GM12878 (cell line): ENCODE measurements around the gene AQP3.

ENCODE experiments used
- ATF7 ChIP-seq: fragments of 450-650 bp; IDR thresholded peaks from 2 replicates; pipeline ENCODE4 v1.6.1; 2016; ENCODE audit warnings: low read depth, mild to moderate bottlenecking
- BHLHE40 ChIP-seq, 2 experiments: fragments of 450-650 bp in 1 of 2; IDR thresholded peaks; 2 replicates each; pipeline ENCODE4 v1.6.1; 2011 to 2017; ENCODE audit warnings: low read depth in 2 of 2, borderline replicate concordance in 1 of 2, improper control_type of control experiment in 1 of 2, low read length in 1 of 2, mild to moderate bottlenecking in 1 of 2
- CHD1 ChIP-seq: IDR thresholded peaks from 2 replicates; pipeline ENCODE4 v1.6.1; 2012; ENCODE audit warnings: low read depth, low read length, improper control_type of control experiment
- EGR1 ChIP-seq, 2 experiments: IDR thresholded peaks; 1 replicate in 1 of 2; 2 replicates in 1 of 2; pipeline ENCODE4 v1.6.1; 2011 to 2012; ENCODE audit warnings: low read depth in 2 of 2, low read length in 2 of 2, borderline replicate concordance in 1 of 2, mild to moderate bottlenecking in 1 of 2, moderate library complexity in 1 of 2
- EZH2 ChIP-seq: IDR thresholded peaks from 2 replicates; pipeline ENCODE4 v1.6.1; 2012; ENCODE audit warnings: low read depth, mild to moderate bottlenecking, control low read depth, inconsistent platforms, low read length, borderline replicate concordance; ENCODE audit not compliant: control insufficient read depth
- RBBP5 ChIP-seq: fragments of 200-600 bp; sonication (generic); conservative IDR thresholded peaks from 2 replicates; pipeline ENCODE4 v1.6.1; 2016
- SIN3A ChIP-seq: IDR thresholded peaks from 2 replicates; pipeline ENCODE4 v1.6.1; 2012; ENCODE audit warnings: low read depth, low read length, improper control_type of control experiment
- TF ChIP-seq, protein P1 (sequence below), 3 experiments: IDR thresholded peaks in 2 of 3; conservative IDR thresholded peaks in 1 of 3; 2 replicates each; pipeline ENCODE4 v1.5.1; 2011; ENCODE audit warnings: low read depth in 3 of 3, low read length in 3 of 3, mild to moderate bottlenecking in 3 of 3, control low read depth in 2 of 3, moderate library complexity in 2 of 3, inconsistent platforms in 1 of 3, mixed read lengths in 1 of 3; ENCODE audit not compliant: control insufficient read depth in 2 of 3, insufficient read depth in 1 of 3; ENCODE audit errors: extremely low read depth in 1 of 3

DNA sequence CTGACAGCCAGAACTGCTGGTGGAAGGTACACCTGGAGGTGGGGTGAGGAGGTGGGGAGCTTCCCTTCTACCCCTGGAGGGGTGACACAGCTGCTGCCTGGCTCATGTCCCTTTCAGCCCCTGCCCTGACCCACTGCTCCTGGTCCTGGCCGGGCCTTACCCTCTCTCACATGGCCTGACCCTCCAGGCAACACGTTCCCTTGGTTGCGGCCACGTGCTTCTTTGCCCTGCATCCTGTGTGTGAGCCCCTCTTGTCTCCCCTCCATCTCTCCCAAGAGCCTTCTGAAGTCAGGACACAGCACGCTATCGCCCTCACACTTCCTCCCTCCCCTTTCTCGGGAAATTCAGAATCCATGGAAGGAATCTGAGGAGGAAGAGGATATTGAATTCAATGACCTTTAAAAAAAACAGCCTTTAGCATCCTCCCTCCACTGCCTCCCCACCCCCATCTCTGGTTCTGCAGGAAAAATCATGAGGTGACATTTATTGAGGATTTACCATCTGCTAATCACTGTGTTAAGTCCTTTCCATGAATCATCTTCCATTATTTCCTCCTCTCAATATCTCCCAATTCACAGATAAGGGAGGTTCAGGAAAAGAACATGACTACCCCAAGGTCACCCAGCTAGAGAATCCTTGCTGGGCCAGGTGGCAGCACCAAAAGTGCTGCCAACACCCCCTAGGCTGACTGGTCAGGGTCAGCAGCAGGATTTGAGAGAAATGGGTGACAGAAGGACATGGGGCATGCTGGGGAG lies 8.3 kb downstream of the AQP3 start:
- TF ChIP-seq EGR1 (IDR thresholded peaks at IDR 0.05; ENCODE audit: borderline replicate concordance in 1 of 2, low read depth in 2 of 2, low read length in 2 of 2) (no peak), SIN3A (no peak), EZH2 (no peak), BHLHE40 (IDR thresholded peaks at IDR 0.05; ENCODE audit: borderline replicate concordance in 1 of 2, low read depth in 2 of 2, low read length in 1 of 2) (no peak), CHD1 (no peak), RBBP5 (no peak), ATF7 (no peak)
- TF ChIP-seq, protein P1, sequence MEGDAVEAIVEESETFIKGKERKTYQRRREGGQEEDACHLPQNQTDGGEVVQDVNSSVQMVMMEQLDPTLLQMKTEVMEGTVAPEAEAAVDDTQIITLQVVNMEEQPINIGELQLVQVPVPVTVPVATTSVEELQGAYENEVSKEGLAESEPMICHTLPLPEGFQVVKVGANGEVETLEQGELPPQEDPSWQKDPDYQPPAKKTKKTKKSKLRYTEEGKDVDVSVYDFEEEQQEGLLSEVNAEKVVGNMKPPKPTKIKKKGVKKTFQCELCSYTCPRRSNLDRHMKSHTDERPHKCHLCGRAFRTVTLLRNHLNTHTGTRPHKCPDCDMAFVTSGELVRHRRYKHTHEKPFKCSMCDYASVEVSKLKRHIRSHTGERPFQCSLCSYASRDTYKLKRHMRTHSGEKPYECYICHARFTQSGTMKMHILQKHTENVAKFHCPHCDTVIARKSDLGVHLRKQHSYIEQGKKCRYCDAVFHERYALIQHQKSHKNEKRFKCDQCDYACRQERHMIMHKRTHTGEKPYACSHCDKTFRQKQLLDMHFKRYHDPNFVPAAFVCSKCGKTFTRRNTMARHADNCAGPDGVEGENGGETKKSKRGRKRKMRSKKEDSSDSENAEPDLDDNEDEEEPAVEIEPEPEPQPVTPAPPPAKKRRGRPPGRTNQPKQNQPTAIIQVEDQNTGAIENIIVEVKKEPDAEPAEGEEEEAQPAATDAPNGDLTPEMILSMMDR (IDR thresholded peaks at IDR 0.05 in 2 of 3, conservative IDR thresholded peaks at IDR 0.05 in 1 of 3; ENCODE audit: control insufficient read depth in 2 of 3, extremely low read depth in 1 of 3, insufficient read depth in 1 of 3, low read depth in 3 of 3, low read length in 3 of 3) = no peak
